ENCODE results near the gene ZNF697. TPM values are rescaled to one million over a fixed set of nuclear protein-coding genes. Genes with fewer than 3 reads are reported as not detected.

ZNF697 gene
- total and polyA plus RNA-seq, 9 of the 15 experiments (the other 6 are each of a cell fraction or from before 2014, with no cell fraction given), result 2.1 to 13.6 (median 8.3) TPM

DNA sequence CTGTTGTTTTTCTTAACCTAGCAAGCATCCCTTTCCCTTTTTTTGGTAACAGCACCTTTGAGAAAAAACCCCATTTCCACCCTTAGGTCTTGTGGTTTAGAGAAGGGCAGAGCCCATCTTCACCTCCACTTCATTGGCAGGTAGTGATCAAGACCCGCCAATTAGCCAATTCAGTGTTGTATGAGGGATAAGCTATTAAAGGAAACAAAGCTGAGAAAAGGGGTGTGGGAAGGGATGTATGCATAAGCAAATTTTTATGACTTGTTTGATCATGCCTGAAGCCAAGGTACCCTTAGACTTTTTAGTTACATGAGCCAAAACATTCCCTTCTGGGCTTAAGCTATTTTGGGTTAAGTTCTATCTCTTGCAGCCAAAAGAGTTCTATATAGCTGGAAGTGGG lies 3.6 kb upstream of the ZNF697 start:
- H3K27ac ChIP-seq (ENCODE audit: extremely low read depth, low read depth, low read length), result no peak overlapping the region
- CTCF ChIA-PET (ENCODE audit: low intra/inter-chr PET ratio), result interaction anchor here (1.2 kb wide), 1 partner anchor 9 kb away, joined by 4 read pairs; no protein-coding TSS in a partner anchor
- H3K4me3 ChIP-seq, result no peak overlapping the region
- no peaks in the 10 kb centered on the region for H4K20me1 ChIP-seq (replicated peaks; ENCODE audit: control insufficient read depth, insufficient read depth, low read length)
- WGBS (ENCODE audit: insufficient coverage, low coverage, missing lambda C conversion rate), result 8% methylated on average over 1 of the region's 1 CpG
- H3K4me2 ChIP-seq (ENCODE audit: insufficient read depth, low read length), result no peak overlapping the region
- peaks cover 12% of the 10 kb centered on the region for H3K79me2 ChIP-seq (ENCODE audit: control insufficient read depth, insufficient read depth, low read length)
- no peak overlapping the region for H2AFZ ChIP-seq (ENCODE audit: low read depth, low read length)
- H3K9me3 ChIP-seq (replicated peaks; ENCODE audit: control insufficient read depth, insufficient read depth, low read depth, low read length), result no peaks in the 10 kb centered on the region
- TF ChIP-seq, protein P1, sequence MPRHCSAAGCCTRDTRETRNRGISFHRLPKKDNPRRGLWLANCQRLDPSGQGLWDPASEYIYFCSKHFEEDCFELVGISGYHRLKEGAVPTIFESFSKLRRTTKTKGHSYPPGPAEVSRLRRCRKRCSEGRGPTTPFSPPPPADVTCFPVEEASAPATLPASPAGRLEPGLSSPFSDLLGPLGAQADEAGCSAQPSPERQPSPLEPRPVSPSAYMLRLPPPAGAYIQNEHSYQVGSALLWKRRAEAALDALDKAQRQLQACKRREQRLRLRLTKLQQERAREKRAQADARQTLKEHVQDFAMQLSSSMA (CRISPR knock-in tag; IDR thresholded peaks at IDR 0.05), result no peak
- TF ChIP-seq, protein P2, sequence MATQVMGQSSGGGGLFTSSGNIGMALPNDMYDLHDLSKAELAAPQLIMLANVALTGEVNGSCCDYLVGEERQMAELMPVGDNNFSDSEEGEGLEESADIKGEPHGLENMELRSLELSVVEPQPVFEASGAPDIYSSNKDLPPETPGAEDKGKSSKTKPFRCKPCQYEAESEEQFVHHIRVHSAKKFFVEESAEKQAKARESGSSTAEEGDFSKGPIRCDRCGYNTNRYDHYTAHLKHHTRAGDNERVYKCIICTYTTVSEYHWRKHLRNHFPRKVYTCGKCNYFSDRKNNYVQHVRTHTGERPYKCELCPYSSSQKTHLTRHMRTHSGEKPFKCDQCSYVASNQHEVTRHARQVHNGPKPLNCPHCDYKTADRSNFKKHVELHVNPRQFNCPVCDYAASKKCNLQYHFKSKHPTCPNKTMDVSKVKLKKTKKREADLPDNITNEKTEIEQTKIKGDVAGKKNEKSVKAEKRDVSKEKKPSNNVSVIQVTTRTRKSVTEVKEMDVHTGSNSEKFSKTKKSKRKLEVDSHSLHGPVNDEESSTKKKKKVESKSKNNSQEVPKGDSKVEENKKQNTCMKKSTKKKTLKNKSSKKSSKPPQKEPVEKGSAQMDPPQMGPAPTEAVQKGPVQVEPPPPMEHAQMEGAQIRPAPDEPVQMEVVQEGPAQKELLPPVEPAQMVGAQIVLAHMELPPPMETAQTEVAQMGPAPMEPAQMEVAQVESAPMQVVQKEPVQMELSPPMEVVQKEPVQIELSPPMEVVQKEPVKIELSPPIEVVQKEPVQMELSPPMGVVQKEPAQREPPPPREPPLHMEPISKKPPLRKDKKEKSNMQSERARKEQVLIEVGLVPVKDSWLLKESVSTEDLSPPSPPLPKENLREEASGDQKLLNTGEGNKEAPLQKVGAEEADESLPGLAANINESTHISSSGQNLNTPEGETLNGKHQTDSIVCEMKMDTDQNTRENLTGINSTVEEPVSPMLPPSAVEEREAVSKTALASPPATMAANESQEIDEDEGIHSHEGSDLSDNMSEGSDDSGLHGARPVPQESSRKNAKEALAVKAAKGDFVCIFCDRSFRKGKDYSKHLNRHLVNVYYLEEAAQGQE (IDR thresholded peaks at IDR 0.05; ENCODE audit: borderline replicate concordance), result no peak
- TF ChIP-seq, protein P2 (CRISPR knock-in tag; IDR thresholded peaks at IDR 0.05; ENCODE audit: low read depth), result no peak
- TF ChIP-seq MAZ (CRISPR knock-in tag; conservative IDR thresholded peaks at IDR 0.05 in 1 of 2, IDR thresholded peaks at IDR 0.05 in 1 of 2) (no peak), TAL1 (IDR thresholded peaks at IDR 0.05) (no peak)
- H3K36me3 ChIP-seq (ENCODE audit: control insufficient read depth, insufficient read depth, low read length), result no peaks in the 10 kb centered on the region
- POLR2A ChIA-PET, result interaction anchor here (1.2 to 1.3 kb wide), 2 partner anchors 9 to 44 kb away, joined by 3 to 4 read pairs; no protein-coding TSS in a partner anchor
- in situ Hi-C loops (cut with MboI), result no loop called here
- H3K27me3 ChIP-seq (ENCODE audit: control insufficient read depth in 2 of 2, insufficient read depth in 2 of 2, low read length in 2 of 2), result peaks cover 16 to 30% of the 10 kb centered on the region in 2 experiments; a peak in 3 of 5 replicates
- intact Hi-C loops (cut with micrococcal nuclease), result no loop called here
- BruUV-seq (replicated peaks), result no TSS peak
- H3K4me1 ChIP-seq (replicated peaks in 1 of 2; ENCODE audit: control insufficient read depth in 2 of 2, insufficient read depth in 2 of 2, low read length in 2 of 2), result peaks cover 2 to 15% of the 10 kb centered on the region in 2 experiments
- FAIRE-seq (no peak), DNase-seq (ENCODE audit: extremely low read depth in 1 of 4, low spot score in 3 of 4) (no peak), ATAC-seq (no peak)
- H3K9ac ChIP-seq (ENCODE audit: insufficient read depth in 1 of 2, low read depth in 2 of 2, low read length in 2 of 2), result no peak overlapping the region
- no peaks in the 10 kb centered on the region for H3K9me1 ChIP-seq (ENCODE audit: control insufficient read depth, insufficient read depth, low read length)
